Pulmonary artery endothelial cell (primary cell): Measurements from ENCODE around the gene RNU6-8. TPM values are rescaled to one million over a fixed set of nuclear protein-coding genes. Genes with fewer than 3 reads are reported as not detected.

Experiments
- DNase-seq: peaks from one replicate; pipeline ENCODE4 v3.0.0-alpha.2; 2011; ENCODE audit warnings: low read depth, low spot score
- total RNA-seq: library from RNA; depleted of rRNA; stranded (reverse); fragments of >200 nt; gene quantifications from 2 replicates; pipeline ENCODE4 v1.2.3, GENCODE V29; 2014

RNU6-8 gene
- not detected in 2 replicates for total RNA-seq

GRCh38 chr14:32202998-32203882, at the start of gene RNU6-8:
Gene RNU6-8, minus strand, starts transcription at chr14:32203269.
- peak; percentile 37 for DNase-seq

GRCh38 chr14:32252030-32252670, 49.1 kb upstream of the RNU6-8 start:
- peak; percentile 40 for DNase-seq

GRCh38 chr14:32251530-32251929, 48.5 kb upstream of the RNU6-8 start:
- DNase-seq, result no peak

- DNase-seq, result no peak
These were observed 47.6 kb upstream of the RNU6-8 start for GRCh38 chr14:32250681-32251080.

GRCh38 chr14:32249780-32250179, 46.7 kb upstream of the RNU6-8 start:
- DNase-seq, result no peak

GRCh38 chr14:32249371-32249770, 46.3 kb upstream of the RNU6-8 start:
- DNase-seq, result no peak

GRCh38 chr14:32246751-32247150, 43.7 kb upstream of the RNU6-8 start:
- no peak for DNase-seq

GRCh38 chr14:32244404-32244803, 41.3 kb upstream of the RNU6-8 start:
- DNase-seq, result no peak

- DNase-seq, result no peak
These were observed 30.2 kb upstream of the RNU6-8 start for GRCh38 chr14:32233260-32233659.

- DNase-seq, result no peak
These were observed 29.4 kb upstream of the RNU6-8 start for GRCh38 chr14:32232481-32232880.

GRCh38 chr14:32230695-32231280, 27.7 kb upstream of the RNU6-8 start:
- no peak for DNase-seq

GRCh38 chr14:32230181-32230580, 27.1 kb upstream of the RNU6-8 start:
- DNase-seq, result no peak

- DNase-seq, result no peak
These were observed 23.0 kb upstream of the RNU6-8 start for GRCh38 chr14:32226056-32226455.

- no peak for DNase-seq
These were observed 22.4 kb upstream of the RNU6-8 start for GRCh38 chr14:32225378-32225920.

- no peak for DNase-seq
These were observed 21.8 kb upstream of the RNU6-8 start for GRCh38 chr14:32224737-32225377.

GRCh38 chr14:32217301-32217700, 14.2 kb upstream of the RNU6-8 start:
- DNase-seq, result no peak

- no peak for DNase-seq
These were observed 9.8 kb upstream of the RNU6-8 start for GRCh38 chr14:32212833-32213232.

GRCh38 chr14:32211068-32211404, 8.0 kb upstream of the RNU6-8 start:
- no peak for DNase-seq

- no peak for DNase-seq
These were observed 6.4 kb upstream of the RNU6-8 start for GRCh38 chr14:32209471-32209870.

GRCh38 chr14:32208490-32208889, 5.4 kb upstream of the RNU6-8 start:
- DNase-seq, result no peak

GRCh38 chr14:32206552-32206951, 3.5 kb upstream of the RNU6-8 start:
- DNase-seq, result no peak

GRCh38 chr14:32205984-32206383, 2.9 kb upstream of the RNU6-8 start:
- no peak for DNase-seq
